ENCODE results near the gene TAL1.
A peak's percentile ranks its signal among the peaks of the same experiment; 100 is the strongest.

The TAL1 gene

DNA sequence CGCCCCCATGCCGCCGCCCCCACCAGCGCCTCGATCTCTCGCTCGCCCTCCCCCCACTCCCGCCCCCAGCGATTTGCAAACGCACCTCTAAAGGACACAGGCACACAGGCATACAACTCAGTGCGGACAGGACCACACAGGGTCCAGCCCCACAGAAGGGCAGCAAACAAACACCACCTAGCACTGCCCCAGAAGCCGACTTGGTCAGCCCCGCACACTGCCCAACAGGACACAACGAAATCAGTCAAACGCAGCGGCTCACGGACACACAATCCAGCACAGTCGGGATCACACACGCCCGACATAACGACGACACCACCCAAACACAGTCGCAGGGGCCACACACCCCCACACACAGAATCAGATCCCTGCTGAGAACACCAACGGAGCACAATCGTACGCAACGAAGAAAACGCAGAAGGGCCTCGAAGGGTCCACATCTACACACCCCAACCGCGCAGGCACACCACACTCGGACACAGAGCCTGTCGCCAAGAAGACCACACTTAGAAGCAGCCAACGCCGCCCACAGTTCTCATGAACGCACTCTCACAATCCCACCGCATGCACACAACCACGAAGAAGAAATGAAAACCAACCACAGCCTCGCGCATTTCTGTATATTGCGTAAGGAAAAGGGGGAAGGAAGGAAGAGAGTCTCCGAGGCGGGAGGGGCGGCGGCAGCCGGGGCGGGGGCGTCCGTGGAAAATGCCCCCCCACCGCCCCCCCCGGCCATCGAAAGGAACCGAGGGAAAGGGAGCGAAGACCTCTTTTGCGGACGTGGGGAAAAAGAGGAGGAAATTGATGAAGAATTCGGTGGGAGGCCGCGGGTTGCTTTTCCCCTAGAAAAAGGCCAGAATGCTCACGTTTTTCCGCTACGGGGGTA, 481 bp downstream of the TAL1 start:
- DNase-seq: peak; percentile 25
- Histone ChIP-seq H3K36me3 (no peaks in the 10 kb centered on the region), H3K27me3 (ENCODE audit: insufficient read depth, low read depth, severe bottlenecking) (peaks cover 70% of the 10 kb centered on the region), H3K27ac (no peak overlapping the region), H3K9me3 (ENCODE audit: severe bottlenecking) (no peaks in the 10 kb centered on the region), H3K4me3 (ENCODE audit: low read depth, low read length) (peak overlapping the region; percentile 35)
- TF ChIP-seq, protein P1, sequence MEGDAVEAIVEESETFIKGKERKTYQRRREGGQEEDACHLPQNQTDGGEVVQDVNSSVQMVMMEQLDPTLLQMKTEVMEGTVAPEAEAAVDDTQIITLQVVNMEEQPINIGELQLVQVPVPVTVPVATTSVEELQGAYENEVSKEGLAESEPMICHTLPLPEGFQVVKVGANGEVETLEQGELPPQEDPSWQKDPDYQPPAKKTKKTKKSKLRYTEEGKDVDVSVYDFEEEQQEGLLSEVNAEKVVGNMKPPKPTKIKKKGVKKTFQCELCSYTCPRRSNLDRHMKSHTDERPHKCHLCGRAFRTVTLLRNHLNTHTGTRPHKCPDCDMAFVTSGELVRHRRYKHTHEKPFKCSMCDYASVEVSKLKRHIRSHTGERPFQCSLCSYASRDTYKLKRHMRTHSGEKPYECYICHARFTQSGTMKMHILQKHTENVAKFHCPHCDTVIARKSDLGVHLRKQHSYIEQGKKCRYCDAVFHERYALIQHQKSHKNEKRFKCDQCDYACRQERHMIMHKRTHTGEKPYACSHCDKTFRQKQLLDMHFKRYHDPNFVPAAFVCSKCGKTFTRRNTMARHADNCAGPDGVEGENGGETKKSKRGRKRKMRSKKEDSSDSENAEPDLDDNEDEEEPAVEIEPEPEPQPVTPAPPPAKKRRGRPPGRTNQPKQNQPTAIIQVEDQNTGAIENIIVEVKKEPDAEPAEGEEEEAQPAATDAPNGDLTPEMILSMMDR (IDR thresholded peaks at IDR 0.05; ENCODE audit: low read depth, low read length): no peak

DNA sequence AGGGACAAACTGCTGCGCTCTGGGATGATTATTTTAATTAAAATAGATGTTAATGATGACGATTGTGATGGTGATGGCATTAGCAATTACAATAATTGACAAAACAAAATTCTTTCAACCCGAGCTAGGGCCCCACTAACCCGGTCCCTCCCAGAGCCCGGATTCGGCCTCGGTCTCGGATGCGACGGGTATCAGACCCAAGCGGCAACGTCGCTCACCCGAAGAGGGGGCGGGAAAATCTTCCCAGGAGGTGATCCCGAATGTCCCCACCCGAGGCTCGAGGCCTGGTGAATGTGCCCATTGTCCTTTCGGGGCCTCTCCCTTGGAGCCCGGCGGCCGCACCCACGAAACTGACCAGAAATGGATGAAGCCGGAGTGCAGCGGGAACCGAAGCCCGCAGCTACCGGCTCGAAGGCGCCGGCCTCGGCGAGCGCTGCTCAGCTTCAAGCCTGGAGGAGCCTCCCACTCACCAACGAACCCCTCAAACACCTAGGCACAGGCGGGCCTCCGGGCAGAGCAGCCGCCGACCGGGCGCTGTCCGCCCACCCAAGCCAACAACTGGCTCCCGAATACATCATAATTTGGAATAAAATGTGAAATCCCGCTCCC, 1.2 kb downstream of the TAL1 start:
- Histone ChIP-seq H3K27me3 (ENCODE audit: insufficient read depth, low read depth, severe bottlenecking) (peaks cover 78% of the 10 kb centered on the region), H3K36me3 (no peaks in the 10 kb centered on the region), H3K4me3 (ENCODE audit: low read depth, low read length) (no peak overlapping the region), H3K27ac (no peak overlapping the region), H3K9me3 (ENCODE audit: severe bottlenecking) (no peaks in the 10 kb centered on the region)
- TF ChIP-seq, protein P1 (IDR thresholded peaks at IDR 0.05; ENCODE audit: low read depth, low read length): no peak
- peak; percentile 23 for DNase-seq

DNA sequence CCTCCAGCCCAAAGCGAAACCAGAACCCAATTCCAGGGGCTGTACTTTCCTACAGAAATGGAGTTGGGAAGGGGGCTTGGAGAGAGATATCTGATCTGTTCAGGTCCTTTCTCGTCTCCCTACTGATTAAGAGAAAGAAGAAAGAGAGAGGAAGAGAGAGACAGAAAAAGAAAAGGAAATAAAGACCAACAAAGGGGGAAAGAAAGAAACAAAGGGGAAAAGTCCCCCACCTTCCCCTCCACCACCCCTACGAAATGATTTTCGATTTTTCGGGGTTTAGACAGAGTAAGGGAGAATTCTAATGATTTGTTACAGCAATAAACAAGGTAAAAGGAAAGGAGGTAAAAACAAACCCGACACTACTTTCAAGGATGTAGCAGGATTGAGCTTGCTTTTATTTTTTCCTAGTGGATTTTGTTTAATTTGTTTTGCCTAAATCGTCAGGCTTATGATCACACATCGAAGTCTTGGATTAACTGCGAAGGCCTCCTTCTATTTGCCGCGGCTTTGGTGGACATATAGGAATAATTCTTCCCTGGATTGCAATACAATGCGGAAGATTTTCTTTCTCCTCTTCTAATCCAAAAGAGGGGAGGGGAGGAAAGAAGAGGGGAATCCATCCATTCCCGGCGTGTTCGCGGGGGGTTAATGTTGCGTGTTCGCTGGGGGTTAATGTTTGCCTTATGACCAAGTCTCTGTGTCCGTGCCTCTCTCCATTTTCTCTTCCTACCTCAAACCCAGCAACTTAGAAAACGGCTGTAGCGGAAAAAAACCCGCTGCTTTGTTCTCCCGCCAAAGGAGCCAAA, 1.9 kb downstream of the TAL1 start:
- TF ChIP-seq, protein P1 (IDR thresholded peaks at IDR 0.05; ENCODE audit: low read depth, low read length): no peak
- no peak for DNase-seq
- H3K36me3 ChIP-seq: no peaks in the 10 kb centered on the region
- no peak overlapping the region for H3K27ac ChIP-seq
- no peaks in the 10 kb centered on the region for H3K9me3 ChIP-seq (ENCODE audit: severe bottlenecking)
- H3K27me3 ChIP-seq (ENCODE audit: insufficient read depth, low read depth, severe bottlenecking): peaks cover 83% of the 10 kb centered on the region
- no peak overlapping the region for H3K4me3 ChIP-seq (ENCODE audit: low read depth, low read length)

- no peak for DNase-seq
- H3K9me3 ChIP-seq (ENCODE audit: severe bottlenecking): no peaks in the 10 kb centered on the region
- peaks cover 92% of the 10 kb centered on the region for H3K27me3 ChIP-seq (ENCODE audit: insufficient read depth, low read depth, severe bottlenecking)
- H3K36me3 ChIP-seq: no peaks in the 10 kb centered on the region
- TF ChIP-seq, protein P1 (IDR thresholded peaks at IDR 0.05; ENCODE audit: low read depth, low read length): no peak
- no peak overlapping the region for H3K27ac ChIP-seq
- H3K4me3 ChIP-seq (ENCODE audit: low read depth, low read length): no peak overlapping the region
Measured at GRCh38 chr1:47229031-47229885, 2.8 kb downstream of the TAL1 start.

DNA sequence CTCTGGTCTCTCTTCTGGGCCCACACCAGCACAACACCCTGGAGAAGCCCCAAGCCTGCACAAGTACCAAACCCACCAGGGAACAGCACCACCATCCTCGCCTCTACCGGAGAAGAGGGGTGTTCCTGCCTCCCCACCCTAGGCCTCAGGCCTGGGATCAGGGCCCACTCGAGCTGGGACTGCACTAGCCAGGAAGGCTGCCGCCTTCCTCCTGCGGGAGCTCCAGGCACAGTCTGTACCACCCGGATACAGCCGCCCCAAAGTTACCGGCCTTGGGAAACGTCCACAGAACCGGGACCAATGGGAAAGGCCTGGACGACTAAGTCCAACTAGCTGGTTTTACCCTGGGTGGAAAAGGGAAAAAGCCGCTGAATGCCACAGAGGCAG, 3.4 kb downstream of the TAL1 start:
- H3K9me3 ChIP-seq (ENCODE audit: severe bottlenecking): no peaks in the 10 kb centered on the region
- no peak overlapping the region for H3K27ac ChIP-seq
- no peaks in the 10 kb centered on the region for H3K36me3 ChIP-seq
- H3K27me3 ChIP-seq (ENCODE audit: insufficient read depth, low read depth, severe bottlenecking): peaks cover 95% of the 10 kb centered on the region
- TF ChIP-seq, protein P1 (IDR thresholded peaks at IDR 0.05; ENCODE audit: low read depth, low read length): no peak
- no peak for DNase-seq
- no peak overlapping the region for H3K4me3 ChIP-seq (ENCODE audit: low read depth, low read length)

Measured in WERI-Rb-1 (cell line).